ENCODE measurements around the gene CNTN2. TPM values are rescaled to one million over a fixed set of nuclear protein-coding genes. Genes with fewer than 3 reads are reported as not detected.

Gene CNTN2
- total RNA-seq, 1 donor from 2014 or later: 0.38 TPM

- ATAC-seq (ENCODE audit: poor library complexity): no peak
- no peak for DNase-seq
- intact Hi-C loops (cut with DNase I): no loop called here
Observed at GRCh38 chr1:205066141-205066818, 23.3 kb downstream of the CNTN2 start.

- intact Hi-C loops (cut with DNase I): no loop called here
Observed at GRCh38 chr1:205067031-205067430, 24.0 kb downstream of the CNTN2 start.

GRCh38 chr1:205068001-205068400 is 25.0 kb downstream of the CNTN2 start:
- ATAC-seq (ENCODE audit: poor library complexity) (no peak), DNase-seq (no peak)
- intact Hi-C loops (cut with DNase I): no loop called here

More at GRCh38 chr1:205067031-205067430, 24.0 kb downstream of the CNTN2 start:
- ATAC-seq (ENCODE audit: poor library complexity): no peak
- no peak for DNase-seq

GRCh38 chr1:205068457-205069040 is 25.5 kb downstream of the CNTN2 start:
- no peak for DNase-seq
- ATAC-seq (ENCODE audit: poor library complexity): no peak
- intact Hi-C loops (cut with DNase I): no loop called here

GRCh38 chr1:205069371-205070125 is 26.5 kb downstream of the CNTN2 start:
- DNase-seq: no peak
- peak; percentile 42 for ATAC-seq (ENCODE audit: poor library complexity)
- intact Hi-C loops (cut with DNase I): no loop called here

- ATAC-seq (ENCODE audit: poor library complexity): no peak
- no peak for DNase-seq
- intact Hi-C loops (cut with DNase I): no loop called here
Observed at GRCh38 chr1:205071028-205071409, 28.0 kb downstream of the CNTN2 start.

- ATAC-seq (ENCODE audit: poor library complexity) (no peak), DNase-seq (no peak)
- intact Hi-C loops (cut with DNase I): no loop called here
Observed at GRCh38 chr1:205071801-205072200, 28.8 kb downstream of the CNTN2 start.

- no peak for ATAC-seq (ENCODE audit: poor library complexity)
- intact Hi-C loops (cut with DNase I): no loop called here
- DNase-seq: no peak
Observed at GRCh38 chr1:205072286-205072685, 29.3 kb downstream of the CNTN2 start.

- intact Hi-C loops (cut with DNase I): no loop called here
- DNase-seq: no peak
- ATAC-seq (ENCODE audit: poor library complexity): no peak
Observed at GRCh38 chr1:205072881-205073280, 29.9 kb downstream of the CNTN2 start.

GRCh38 chr1:205073511-205073910 is 30.5 kb downstream of the CNTN2 start:
- intact Hi-C loops (cut with DNase I): no loop called here
- no peak for ATAC-seq (ENCODE audit: poor library complexity)
- no peak for DNase-seq

GRCh38 chr1:205074084-205074483 is 31.1 kb downstream of the CNTN2 start:
- intact Hi-C loops (cut with DNase I): no loop called here

GRCh38 chr1:205074513-205074912 is 31.5 kb downstream of the CNTN2 start:
- intact Hi-C loops (cut with DNase I): no loop called here
- ATAC-seq (ENCODE audit: poor library complexity): no peak
- no peak for DNase-seq

More at GRCh38 chr1:205074084-205074483, 31.1 kb downstream of the CNTN2 start:
- ATAC-seq (ENCODE audit: poor library complexity): no peak
- DNase-seq: no peak

- DNase-seq (no peak), ATAC-seq (ENCODE audit: poor library complexity) (no peak)
- intact Hi-C loops (cut with DNase I): no loop called here
Observed at GRCh38 chr1:205075642-205076155, 32.7 kb downstream of the CNTN2 start.

GRCh38 chr1:205076245-205076761 is 33.3 kb downstream of the CNTN2 start:
- intact Hi-C loops (cut with DNase I): no loop called here
- ATAC-seq (ENCODE audit: poor library complexity) (no peak), DNase-seq (no peak)

- DNase-seq (no peak), ATAC-seq (ENCODE audit: poor library complexity) (peak; percentile 84)
- intact Hi-C loops (cut with DNase I): no loop called here
Observed at GRCh38 chr1:205077158-205077933, 34.3 kb downstream of the CNTN2 start.

- ATAC-seq (ENCODE audit: poor library complexity): peak; percentile 15
- intact Hi-C loops (cut with DNase I): no loop called here
- DNase-seq: no peak
Observed at GRCh38 chr1:205077934-205078311, 34.9 kb downstream of the CNTN2 start.

GRCh38 chr1:205082431-205082830 is 39.4 kb downstream of the CNTN2 start:
- intact Hi-C loops (cut with DNase I): no loop called here
- DNase-seq (no peak), ATAC-seq (ENCODE audit: poor library complexity) (no peak)

GRCh38 chr1:205084360-205084759 is 41.3 kb downstream of the CNTN2 start, which contains the start of gene TMEM81:
Gene TMEM81, minus strand, starts transcription at chr1:205084460. Its CDS starts 140 bp downstream, at chr1:205084320.
- ATAC-seq (ENCODE audit: poor library complexity) (no peak), DNase-seq (no peak)
- intact Hi-C loops (cut with DNase I): no loop called here

- ATAC-seq (ENCODE audit: poor library complexity) (no peak), DNase-seq (no peak)
- intact Hi-C loops (cut with DNase I): no loop called here
Observed at GRCh38 chr1:205088341-205088740, 45.3 kb downstream of the CNTN2 start.

Measured in Right ventricle myocardium superior (tissue), 1 donor.